Activated T-cell treated with anti-CD3 and anti-CD28 coated beads, Interleukin-2, amount 50 U/mL, for 24 hours (primary cell): ENCODE data around the gene POLR2E.

Experiments used
- DNase-seq: peaks from one replicate; pipeline ENCODE4 v3.0.0-alpha.2; 2020
- H3K27ac Mint-ChIP-seq: 2 replicates; pipeline ENCODE4 v1.8.0; 2020; ENCODE audit warnings: mild to moderate bottlenecking, mixed read lengths
- H3K27me3 Mint-ChIP-seq: 2 replicates; pipeline ENCODE4 v1.8.0; 2020; ENCODE audit warnings: mixed read lengths
- H3K36me3 Mint-ChIP-seq: 2 replicates; pipeline ENCODE4 v1.8.0; 2020; ENCODE audit warnings: low read depth, mixed read lengths
- H3K4me1 Mint-ChIP-seq: 2 replicates; pipeline ENCODE4 v1.8.0; 2020; ENCODE audit warnings: low read depth, mixed read lengths
- H3K4me3 Mint-ChIP-seq: 2 replicates; pipeline ENCODE4 v1.8.0; 2020; ENCODE audit warnings: mild to moderate bottlenecking, moderate library complexity, mixed read lengths
- H3K9me3 Mint-ChIP-seq: 2 replicates; pipeline ENCODE4 v1.8.0; 2020; ENCODE audit warnings: mixed read lengths

The POLR2E gene

DNA sequence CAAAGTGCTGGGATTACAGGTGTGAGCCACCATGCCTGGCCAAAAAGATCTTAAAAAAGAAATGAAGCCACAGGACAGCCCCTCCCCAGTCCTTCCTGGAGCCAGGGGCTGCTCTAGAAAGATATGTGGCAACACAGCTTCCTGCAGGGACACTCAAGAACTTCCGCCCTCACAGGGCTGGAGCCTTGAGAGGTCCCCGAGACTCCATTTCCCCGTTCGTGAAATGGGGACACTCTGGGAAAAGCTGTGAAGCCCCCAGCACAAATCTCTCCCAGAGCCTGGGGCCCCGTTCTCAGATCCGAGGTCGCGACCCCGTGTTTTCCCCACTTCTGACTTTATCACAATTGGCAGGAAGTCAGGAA is 6.1 kb upstream of the POLR2E start:
- no peak for DNase-seq
- H3K9me3 Mint-ChIP-seq: peaks cover 3% of the 10 kb centered on the region
- H3K27ac Mint-ChIP-seq: peak overlapping the region; percentile 93
- peaks cover 11% of the 10 kb centered on the region for H3K36me3 Mint-ChIP-seq
- peaks cover 61% of the 10 kb centered on the region for H3K4me1 Mint-ChIP-seq
- H3K4me3 Mint-ChIP-seq: peak overlapping the region; percentile 35
- no peaks in the 10 kb centered on the region for H3K27me3 Mint-ChIP-seq

DNA sequence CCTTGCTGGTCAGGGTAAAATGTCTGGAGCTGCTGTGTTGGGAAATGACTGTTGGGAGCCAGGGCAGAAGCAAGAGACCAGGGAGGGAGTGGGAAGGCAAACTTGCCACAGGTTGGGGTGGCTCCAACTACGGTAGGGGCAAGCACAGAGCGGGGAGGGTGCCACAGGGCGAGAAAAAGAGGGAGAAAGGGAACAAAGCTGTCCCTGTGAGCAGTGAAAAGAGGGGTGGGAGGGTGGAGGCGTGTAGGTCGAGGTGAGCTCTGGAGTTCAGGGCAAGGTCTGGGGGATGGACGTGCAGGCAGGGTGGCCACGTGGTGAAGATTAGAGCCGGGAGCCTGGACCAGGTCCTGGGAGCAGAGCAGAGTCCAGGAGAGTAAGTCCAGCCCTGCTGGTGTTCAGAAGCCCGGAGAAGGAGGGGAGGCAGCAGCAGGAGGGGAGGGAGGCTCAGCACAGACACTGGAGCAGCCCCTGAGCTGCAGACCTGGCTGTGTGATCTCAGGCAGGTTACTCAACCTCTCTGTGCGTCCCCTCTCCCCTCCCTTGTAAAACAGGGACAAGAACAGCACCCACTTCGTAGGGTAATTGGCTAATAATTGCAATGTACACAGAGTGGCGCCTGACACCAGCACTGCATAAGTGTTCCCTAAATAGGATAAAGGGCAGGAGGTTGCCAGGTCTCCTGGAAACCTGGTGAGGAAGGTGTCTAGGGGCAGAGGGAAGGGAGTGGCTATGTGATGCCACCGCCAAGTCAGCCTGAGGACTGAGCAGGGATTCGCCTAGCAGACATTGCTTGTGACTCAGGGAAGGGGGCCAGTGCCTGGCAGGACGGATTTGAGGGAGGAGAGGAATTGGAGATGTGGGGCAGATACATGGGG is 3.2 kb upstream of the POLR2E start:
- Mint-ChIP-seq H3K4me1 (peaks cover 72% of the 10 kb centered on the region), H3K27ac (peak overlapping the region; percentile 90), H3K4me3 (no peak overlapping the region), H3K9me3 (peaks cover 3% of the 10 kb centered on the region), H3K27me3 (no peaks in the 10 kb centered on the region), H3K36me3 (peaks cover 15% of the 10 kb centered on the region)
- no peak for DNase-seq

DNA sequence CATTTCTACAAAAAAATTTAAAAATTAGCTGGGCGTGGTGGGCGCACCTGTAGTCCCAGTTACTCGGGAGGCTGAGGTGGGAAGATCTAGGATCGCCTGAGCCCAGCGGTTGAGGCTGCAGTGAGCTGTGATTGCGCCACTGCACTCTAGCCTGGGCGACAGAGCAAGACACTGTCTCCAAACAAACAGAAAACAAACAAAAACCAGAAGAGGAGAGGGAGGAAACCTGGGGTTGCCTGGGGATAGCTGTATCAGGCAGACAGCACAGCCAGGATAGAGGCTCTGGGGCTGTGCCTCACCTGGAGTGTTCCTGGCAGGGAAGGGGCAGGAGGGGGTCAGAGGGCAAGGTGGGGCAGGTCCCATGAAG is 2.6 kb upstream of the POLR2E start:
- H3K4me3 Mint-ChIP-seq: no peak overlapping the region
- H3K27ac Mint-ChIP-seq: peak overlapping the region; percentile 66
- H3K9me3 Mint-ChIP-seq: peaks cover 3% of the 10 kb centered on the region
- no peak for DNase-seq
- no peaks in the 10 kb centered on the region for H3K27me3 Mint-ChIP-seq
- H3K36me3 Mint-ChIP-seq: peaks cover 21% of the 10 kb centered on the region
- peaks cover 70% of the 10 kb centered on the region for H3K4me1 Mint-ChIP-seq

DNA sequence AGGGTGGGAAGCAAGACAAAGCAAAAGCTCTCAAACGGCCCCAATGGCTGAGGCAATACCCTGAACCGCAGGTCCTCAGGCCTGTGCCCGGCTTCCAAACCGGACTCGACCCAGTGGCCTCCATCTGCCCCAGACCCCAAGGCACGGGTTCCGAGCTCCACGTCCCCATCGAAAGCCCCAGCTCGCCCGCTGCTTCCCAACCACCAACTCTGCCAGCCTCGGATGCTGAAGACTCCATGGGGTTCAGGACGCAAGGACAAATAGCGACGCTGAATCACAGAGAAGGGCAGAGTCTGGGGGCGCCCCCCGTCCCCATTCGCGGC is 559 bp downstream of the POLR2E start:
- Mint-ChIP-seq H3K27me3 (no peaks in the 10 kb centered on the region), H3K9me3 (no peaks in the 10 kb centered on the region), H3K4me3 (peak overlapping the region; percentile 93), H3K4me1 (peaks cover 59% of the 10 kb centered on the region), H3K27ac (peak overlapping the region; percentile 92), H3K36me3 (peaks cover 48% of the 10 kb centered on the region)
- DNase-seq: no peak

DNA sequence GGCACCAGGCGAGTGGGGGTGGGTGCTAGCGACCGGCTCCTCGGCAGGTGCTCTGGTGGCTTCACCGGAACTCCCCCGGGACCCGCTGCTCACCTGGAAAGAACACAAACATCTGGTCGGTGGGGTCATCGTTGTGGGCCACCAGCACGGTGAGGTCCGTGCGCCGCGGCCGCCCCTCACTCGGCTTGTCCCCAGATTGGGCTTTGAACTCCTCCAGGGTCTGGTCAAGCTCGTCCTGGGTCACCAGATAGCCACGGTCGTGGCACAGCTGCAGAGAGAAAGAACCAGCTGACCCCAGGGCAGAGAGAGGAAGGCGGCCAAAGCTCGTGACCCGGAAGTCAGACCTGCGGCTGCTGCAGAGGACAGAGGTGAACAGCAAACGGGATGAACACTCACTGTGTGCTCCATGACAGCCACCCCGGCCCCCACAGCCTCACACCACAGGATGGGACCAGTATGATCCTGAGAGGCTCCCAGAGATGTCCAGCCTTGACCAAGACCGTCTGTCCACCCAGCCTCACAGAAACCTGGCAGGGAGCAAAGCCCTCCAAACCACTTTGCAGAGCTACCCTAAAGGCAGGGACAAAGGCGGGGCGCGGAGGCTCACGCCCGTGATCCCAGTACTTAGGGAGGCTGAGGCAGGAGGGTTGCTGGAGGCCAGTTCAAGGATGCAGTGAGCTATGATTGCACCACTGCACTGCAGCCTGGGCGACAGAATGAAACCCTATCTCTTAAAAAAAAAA is 1.2 kb downstream of the POLR2E start:
- no peaks in the 10 kb centered on the region for H3K27me3 Mint-ChIP-seq
- DNase-seq: no peak
- H3K27ac Mint-ChIP-seq: peak overlapping the region; percentile 92
- H3K9me3 Mint-ChIP-seq: no peaks in the 10 kb centered on the region
- H3K4me3 Mint-ChIP-seq: peak overlapping the region; percentile 93
- peaks cover 58% of the 10 kb centered on the region for H3K4me1 Mint-ChIP-seq
- peaks cover 54% of the 10 kb centered on the region for H3K36me3 Mint-ChIP-seq

DNA sequence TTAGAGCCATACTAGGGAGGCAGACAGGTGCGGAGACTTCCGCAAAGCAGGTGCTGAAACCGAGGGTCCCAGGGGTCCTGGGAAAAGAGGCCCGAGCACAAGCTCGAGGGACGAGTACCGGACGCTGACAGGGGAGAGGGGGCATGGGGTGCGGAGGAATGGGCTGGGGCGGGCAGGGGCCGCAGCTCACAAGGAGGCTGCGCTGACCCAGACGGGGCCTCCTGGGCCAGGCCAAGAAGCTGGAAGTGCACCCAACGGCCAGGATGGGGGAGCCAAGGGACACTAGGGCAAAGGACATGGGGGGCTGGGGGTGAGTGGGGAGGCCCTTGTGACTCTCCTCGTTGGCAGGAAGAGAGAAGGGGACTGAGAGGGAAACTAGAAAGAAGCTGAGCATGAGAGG is 1.8 kb downstream of the POLR2E start:
- no peak for DNase-seq
- H3K36me3 Mint-ChIP-seq: peaks cover 60% of the 10 kb centered on the region
- no peaks in the 10 kb centered on the region for H3K9me3 Mint-ChIP-seq
- peaks cover 58% of the 10 kb centered on the region for H3K4me1 Mint-ChIP-seq
- peak overlapping the region; percentile 92 for H3K27ac Mint-ChIP-seq
- peak overlapping the region; percentile 93 for H3K4me3 Mint-ChIP-seq
- no peaks in the 10 kb centered on the region for H3K27me3 Mint-ChIP-seq

DNA sequence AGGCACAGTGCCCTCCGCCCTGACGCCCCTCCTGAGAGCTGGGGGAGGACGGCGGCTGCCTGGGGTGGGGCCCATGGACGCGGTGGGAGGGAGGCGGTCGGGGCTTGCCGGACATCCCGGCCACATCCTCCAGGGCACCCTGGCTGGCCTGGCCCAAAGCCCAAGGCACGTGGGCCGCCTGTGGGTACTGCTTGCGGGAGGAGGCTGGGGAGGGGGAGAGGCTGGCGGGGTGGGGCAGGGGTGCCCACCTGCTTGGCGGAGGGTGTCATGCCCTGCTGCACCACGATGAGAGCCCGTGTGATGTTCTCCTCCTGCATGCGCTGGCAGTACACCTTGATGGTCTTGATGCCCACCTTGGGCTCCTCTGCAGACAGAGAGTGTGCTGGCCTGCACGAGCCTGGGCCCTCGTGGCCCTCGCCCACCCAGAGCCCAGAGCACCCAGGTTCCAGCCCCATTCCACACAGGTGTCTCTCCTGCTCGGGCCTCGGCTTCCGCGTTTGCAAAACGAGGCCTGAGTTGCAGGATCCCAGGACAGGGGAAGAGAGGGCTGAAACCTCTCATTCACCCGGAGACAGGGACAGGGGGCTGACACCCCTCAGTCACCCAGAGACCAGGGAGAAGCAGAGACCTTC is 3.5 kb downstream of the POLR2E start:
- Mint-ChIP-seq H3K27me3 (no peaks in the 10 kb centered on the region), H3K36me3 (peaks cover 77% of the 10 kb centered on the region), H3K9me3 (no peaks in the 10 kb centered on the region), H3K4me1 (peaks cover 64% of the 10 kb centered on the region), H3K27ac (peak overlapping the region; percentile 59), H3K4me3 (no peak overlapping the region)
- no peak for DNase-seq

DNA sequence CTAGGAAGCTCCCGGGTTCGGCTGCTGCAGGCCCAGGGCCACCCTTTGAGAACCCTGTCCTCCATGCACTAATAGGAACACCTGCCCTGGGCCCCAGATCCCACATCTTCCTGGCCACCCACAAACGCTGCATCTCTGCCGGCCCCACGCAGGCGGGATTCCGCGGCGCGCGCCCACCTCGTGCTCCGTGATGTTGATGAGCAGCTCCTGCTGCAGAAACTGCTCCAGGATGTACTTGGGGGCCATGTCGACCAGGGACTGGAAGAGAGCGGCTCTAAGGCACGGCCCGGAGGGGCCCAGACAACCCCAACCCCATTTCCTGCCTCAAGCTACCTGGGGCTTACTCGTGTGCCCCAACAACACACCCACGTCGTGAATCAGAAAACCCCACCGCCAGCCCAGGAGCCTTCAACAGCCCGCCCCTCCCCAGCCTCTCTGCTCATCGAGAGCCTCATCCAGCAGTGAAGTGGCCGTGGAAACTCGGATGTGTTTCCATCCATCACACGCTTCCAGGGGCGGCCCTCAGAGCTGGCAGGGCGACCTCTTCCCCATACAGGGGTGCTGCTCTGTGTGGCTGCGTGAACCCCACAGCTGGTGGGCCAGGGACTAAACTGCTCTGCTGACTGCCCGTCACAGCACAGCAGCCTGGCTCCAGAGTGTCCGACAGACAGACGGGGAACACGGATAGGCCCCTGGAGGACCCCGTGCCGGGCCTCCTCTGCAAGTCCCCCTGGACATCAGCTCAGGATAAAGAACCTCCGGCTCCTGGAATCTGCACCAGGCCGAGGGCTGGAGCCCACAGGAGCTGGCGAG is 4.2 kb downstream of the POLR2E start:
- Mint-ChIP-seq H3K9me3 (no peaks in the 10 kb centered on the region), H3K4me3 (peak overlapping the region; percentile 44), H3K36me3 (peaks cover 83% of the 10 kb centered on the region), H3K4me1 (peaks cover 64% of the 10 kb centered on the region), H3K27ac (peak overlapping the region; percentile 68), H3K27me3 (no peaks in the 10 kb centered on the region)
- DNase-seq: no peak

DNA sequence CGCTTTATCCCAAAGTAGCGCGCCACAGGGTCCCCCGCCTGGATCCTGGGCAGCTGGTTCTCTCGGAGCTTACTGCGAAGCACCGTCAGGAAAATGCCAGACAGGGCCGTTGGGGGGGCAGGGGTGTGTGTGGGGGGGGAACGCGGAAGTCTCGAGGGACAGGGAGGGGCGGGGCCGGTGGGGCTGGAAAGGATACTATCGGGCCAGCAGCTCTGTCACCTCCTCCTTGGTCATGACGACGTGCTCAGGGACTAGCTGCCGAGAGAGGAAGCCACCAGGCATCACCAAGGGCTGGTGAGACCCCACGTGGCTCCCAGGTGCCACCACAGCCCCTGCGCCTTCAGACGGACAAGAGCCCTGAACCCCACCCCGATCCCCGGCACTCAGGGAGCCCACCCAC is 5.3 kb downstream of the POLR2E start:
- DNase-seq: no peak
- H3K27me3 Mint-ChIP-seq: no peaks in the 10 kb centered on the region
- H3K9me3 Mint-ChIP-seq: no peaks in the 10 kb centered on the region
- H3K4me1 Mint-ChIP-seq: peaks cover 64% of the 10 kb centered on the region
- H3K27ac Mint-ChIP-seq: peak overlapping the region; percentile 90
- no peak overlapping the region for H3K4me3 Mint-ChIP-seq
- H3K36me3 Mint-ChIP-seq: peaks cover 89% of the 10 kb centered on the region

DNA sequence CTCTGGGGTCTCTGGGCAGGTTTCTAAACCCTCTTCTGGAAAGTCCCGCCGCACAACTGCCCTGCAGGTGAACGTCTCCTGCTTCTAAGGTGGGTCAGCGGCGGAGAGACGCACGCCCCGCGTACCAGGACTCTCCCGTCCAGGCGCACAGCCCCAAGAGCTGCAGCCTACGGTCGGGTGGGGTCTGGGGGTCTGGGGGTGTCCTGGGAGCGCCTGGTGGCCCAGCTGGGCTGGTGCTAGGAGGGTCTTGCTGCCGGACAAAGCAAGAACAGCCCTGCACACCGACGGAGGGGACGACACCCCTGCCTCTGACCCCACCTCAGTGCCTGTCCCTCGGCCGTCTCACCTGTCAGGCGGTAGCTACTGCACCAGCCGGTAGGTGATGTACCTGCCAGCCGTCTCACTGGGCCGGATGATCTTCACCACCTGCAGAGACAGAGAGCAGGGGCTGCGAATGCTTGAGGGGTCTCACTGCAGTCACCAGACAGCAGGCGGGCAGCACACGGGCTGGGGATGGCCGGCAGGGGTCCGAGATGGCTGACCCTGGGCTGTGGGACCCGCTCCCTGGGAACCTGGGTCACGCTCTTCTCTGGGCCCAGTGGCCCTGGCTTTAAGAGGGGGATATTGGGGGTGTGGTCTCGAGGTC is 5.9 kb downstream of the POLR2E start:
- no peaks in the 10 kb centered on the region for H3K9me3 Mint-ChIP-seq
- peaks cover 90% of the 10 kb centered on the region for H3K36me3 Mint-ChIP-seq
- H3K27ac Mint-ChIP-seq: peak overlapping the region; percentile 90
- no peaks in the 10 kb centered on the region for H3K27me3 Mint-ChIP-seq
- no peak for DNase-seq
- no peak overlapping the region for H3K4me3 Mint-ChIP-seq
- peaks cover 66% of the 10 kb centered on the region for H3K4me1 Mint-ChIP-seq

DNA sequence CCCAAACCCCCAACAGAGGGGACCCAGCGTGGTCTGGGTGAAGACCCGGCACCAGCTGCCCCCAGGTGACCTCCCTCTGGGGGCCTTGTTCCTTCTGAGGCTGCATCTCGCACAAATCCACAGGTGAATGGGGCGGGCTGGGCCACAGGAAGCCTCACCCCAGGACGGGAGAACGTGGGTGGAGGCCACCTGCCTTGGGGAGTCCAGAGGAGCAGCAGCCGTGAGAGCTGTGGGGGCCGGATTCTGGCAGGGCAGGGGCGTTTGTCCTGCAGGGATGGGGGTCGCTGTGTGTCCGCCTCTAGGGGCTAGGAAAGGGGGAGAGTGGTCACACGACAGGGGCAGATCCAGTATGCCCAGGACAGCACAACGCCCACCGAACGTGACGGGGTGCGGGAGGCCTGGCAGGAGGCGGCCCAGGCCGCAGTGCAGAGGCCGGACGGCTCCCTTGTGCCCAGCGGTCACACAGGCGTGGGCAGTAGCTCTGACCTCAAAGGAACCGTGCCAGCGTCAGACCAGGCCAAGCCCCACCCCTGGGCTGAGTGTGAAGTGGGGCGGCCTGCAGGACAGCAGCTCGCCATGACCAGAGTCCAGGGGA is 6.7 kb downstream of the POLR2E start:
- Mint-ChIP-seq H3K4me3 (no peak overlapping the region), H3K27ac (peak overlapping the region; percentile 90), H3K27me3 (no peaks in the 10 kb centered on the region), H3K4me1 (peaks cover 67% of the 10 kb centered on the region), H3K9me3 (no peaks in the 10 kb centered on the region), H3K36me3 (peaks cover 92% of the 10 kb centered on the region)
- DNase-seq: no peak

DNA sequence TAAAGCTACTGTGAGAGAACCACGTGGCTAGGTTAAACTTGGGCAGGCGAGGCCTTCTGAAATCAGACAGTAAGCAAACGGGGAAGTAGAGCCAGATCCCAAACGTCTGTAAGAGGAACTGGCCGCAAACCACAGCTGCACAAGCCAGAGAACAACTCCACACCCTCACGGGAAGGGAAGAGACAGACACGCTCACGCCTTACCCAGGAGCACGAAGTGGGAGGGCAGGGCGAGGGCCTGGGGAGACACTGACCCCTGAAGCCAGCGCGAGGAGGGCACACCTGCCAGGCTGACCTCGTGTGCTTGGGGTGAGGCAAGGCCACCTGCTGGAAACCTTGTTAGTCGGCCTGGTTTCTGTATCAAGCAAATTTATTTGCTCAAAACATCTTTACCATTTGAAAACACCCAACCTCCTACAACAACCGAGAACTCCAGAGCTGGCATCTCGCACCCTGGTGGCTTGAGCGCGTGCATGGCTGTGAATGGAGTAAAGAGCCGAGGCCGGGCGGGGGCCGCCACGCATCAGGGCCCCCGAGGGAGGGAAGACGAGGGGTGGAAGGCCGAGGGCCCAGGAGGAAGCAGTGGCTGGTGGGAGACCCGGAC is 7.3 kb downstream of the POLR2E start:
- Mint-ChIP-seq H3K4me1 (peaks cover 66% of the 10 kb centered on the region), H3K9me3 (no peaks in the 10 kb centered on the region), H3K4me3 (peak overlapping the region; percentile 16), H3K27ac (peak overlapping the region; percentile 90), H3K36me3 (peaks cover 91% of the 10 kb centered on the region), H3K27me3 (no peaks in the 10 kb centered on the region)
- no peak for DNase-seq

DNA sequence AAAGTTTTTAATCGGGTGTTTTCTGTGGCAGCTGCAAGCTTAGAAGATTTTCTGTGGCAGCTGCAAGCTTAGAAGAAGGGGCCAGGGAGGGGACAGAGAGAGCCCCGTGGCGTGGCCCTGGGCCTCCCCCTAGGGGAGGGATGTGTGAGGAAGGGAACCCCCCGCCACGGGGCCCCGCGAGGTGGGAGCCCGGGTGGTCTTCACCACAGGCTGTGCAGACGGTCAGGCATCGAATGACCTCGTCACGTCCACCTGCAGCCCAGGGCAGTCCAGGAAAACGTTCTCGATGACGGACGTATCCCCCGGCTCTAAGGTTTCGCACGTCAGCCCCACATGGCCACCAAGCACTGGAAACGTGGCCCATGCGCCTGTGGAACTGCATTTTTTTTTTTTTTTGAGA is 8.6 kb downstream of the POLR2E start:
- Mint-ChIP-seq H3K27me3 (no peaks in the 10 kb centered on the region), H3K4me1 (peaks cover 65% of the 10 kb centered on the region), H3K27ac (peak overlapping the region; percentile 75), H3K36me3 (peaks cover 89% of the 10 kb centered on the region), H3K4me3 (no peak overlapping the region), H3K9me3 (no peaks in the 10 kb centered on the region)
- no peak for DNase-seq
